ENCODE measurements around the gene CLASRP.

Gene CLASRP, protein sequence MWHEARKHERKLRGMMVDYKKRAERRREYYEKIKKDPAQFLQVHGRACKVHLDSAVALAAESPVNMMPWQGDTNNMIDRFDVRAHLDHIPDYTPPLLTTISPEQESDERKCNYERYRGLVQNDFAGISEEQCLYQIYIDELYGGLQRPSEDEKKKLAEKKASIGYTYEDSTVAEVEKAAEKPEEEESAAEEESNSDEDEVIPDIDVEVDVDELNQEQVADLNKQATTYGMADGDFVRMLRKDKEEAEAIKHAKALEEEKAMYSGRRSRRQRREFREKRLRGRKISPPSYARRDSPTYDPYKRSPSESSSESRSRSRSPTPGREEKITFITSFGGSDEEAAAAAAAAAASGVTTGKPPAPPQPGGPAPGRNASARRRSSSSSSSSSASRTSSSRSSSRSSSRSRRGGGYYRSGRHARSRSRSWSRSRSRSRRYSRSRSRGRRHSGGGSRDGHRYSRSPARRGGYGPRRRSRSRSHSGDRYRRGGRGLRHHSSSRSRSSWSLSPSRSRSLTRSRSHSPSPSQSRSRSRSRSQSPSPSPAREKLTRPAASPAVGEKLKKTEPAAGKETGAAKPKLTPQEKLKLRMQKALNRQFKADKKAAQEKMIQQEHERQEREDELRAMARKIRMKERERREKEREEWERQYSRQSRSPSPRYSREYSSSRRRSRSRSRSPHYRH
- long read RNA-seq, transcript CLASRP-201 (21 exons, 2,234 nt), result major isoform, 11 of 20 reads
- long read RNA-seq, partial matches to known transcripts, result 4 of 20 reads
- long read RNA-seq, other reads (novel, unspliced or antisense), result 4 of 20 reads

DNA sequence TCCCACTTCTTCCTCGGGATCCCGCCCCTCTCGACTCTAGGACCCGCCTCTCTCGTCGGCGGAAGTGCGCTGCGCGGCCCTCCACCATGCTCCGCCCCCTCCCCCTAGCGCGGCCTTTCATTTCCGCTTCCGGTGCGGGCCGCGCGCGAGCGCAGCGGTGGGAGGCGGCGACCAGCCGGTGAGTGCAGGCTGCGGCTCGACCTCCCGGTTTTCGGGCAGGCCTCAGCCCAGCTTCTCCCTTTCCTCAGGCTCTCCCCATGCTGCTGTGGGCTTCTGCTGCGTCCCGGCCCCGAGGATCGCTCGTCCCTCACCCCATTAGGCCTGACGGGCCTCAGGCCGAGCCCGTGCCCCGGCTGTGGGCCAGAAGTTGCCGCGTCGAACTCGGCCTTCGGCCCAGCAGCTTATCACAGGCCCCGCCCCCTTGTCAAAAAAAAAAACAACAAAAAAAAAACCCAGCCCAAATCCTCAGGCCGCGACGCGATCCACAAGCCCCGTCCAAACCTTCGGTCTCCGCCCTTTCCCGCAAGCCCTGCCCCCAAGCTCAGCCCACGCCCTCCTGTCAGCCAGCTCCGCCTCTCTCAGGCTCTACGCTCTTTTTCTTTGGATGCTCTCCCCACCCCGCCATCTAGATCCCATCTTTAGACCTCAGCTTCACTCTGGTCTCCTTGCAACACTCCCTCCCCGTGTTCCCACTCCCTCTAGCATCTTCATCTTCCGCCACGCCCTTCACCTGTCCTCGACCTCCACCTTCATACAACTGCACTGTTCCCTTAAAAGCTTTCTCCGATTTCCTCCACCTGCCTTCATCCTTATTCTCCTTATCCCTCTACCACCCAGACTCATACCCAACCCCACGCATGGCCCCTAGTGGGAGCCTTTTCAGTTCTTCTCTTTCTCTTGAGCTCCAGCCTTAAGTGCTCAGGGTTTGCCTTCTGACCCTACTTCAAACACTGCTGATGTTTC is at the start of gene CLASRP:
TSS of gene CLASRP (plus strand) at position 115 of the 963 bp plus-strand sequence. CDS start 1,168 bp downstream, outside the sequence.
- Histone ChIP-seq H3K4me3 (replicated peaks; ENCODE audit: insufficient read depth, low read length) (peak within 1 kb of the TSS; percentile 90), H3K27me3 (ENCODE audit: insufficient read depth, poor library complexity, severe bottlenecking) (no peaks in the 10 kb centered on the region), H3K27ac (replicated peaks) (peak within 1 kb of the TSS; percentile 90)
- peak; percentile 94 for TF ChIP-seq GABPA (IDR thresholded peaks at IDR 0.05; ENCODE audit: low read depth)
- peak; percentile 91 for TF ChIP-seq POLR2AphosphoS5 (IDR thresholded peaks at IDR 0.05; ENCODE audit: low read depth)
- peak; percentile 71; the same call in 1 of the 2 replicates for TF ChIP-seq SPI1 (IDR thresholded peaks at IDR 0.05; ENCODE audit: borderline replicate concordance, low read depth)
- TF ChIP-seq, protein P1, sequence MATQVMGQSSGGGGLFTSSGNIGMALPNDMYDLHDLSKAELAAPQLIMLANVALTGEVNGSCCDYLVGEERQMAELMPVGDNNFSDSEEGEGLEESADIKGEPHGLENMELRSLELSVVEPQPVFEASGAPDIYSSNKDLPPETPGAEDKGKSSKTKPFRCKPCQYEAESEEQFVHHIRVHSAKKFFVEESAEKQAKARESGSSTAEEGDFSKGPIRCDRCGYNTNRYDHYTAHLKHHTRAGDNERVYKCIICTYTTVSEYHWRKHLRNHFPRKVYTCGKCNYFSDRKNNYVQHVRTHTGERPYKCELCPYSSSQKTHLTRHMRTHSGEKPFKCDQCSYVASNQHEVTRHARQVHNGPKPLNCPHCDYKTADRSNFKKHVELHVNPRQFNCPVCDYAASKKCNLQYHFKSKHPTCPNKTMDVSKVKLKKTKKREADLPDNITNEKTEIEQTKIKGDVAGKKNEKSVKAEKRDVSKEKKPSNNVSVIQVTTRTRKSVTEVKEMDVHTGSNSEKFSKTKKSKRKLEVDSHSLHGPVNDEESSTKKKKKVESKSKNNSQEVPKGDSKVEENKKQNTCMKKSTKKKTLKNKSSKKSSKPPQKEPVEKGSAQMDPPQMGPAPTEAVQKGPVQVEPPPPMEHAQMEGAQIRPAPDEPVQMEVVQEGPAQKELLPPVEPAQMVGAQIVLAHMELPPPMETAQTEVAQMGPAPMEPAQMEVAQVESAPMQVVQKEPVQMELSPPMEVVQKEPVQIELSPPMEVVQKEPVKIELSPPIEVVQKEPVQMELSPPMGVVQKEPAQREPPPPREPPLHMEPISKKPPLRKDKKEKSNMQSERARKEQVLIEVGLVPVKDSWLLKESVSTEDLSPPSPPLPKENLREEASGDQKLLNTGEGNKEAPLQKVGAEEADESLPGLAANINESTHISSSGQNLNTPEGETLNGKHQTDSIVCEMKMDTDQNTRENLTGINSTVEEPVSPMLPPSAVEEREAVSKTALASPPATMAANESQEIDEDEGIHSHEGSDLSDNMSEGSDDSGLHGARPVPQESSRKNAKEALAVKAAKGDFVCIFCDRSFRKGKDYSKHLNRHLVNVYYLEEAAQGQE (IDR thresholded peaks at IDR 0.05; ENCODE audit: insufficient replicate concordance, low read depth), result no peak
- no peak for TF ChIP-seq CTCF (IDR thresholded peaks at IDR 0.05; ENCODE audit: insufficient read depth, low read length)
- peak; percentile 86 to 90 for DNase-seq (ENCODE audit: low read depth in 1 of 2, low spot score in 1 of 2)

- DNase-seq (ENCODE audit: low read depth in 1 of 2, low spot score in 1 of 2), result no peak
- H3K27ac ChIP-seq (replicated peaks), result no peak overlapping the region
- no peaks in the 10 kb centered on the region for H3K27me3 ChIP-seq (ENCODE audit: insufficient read depth, poor library complexity, severe bottlenecking)
- H3K4me3 ChIP-seq (replicated peaks; ENCODE audit: insufficient read depth, low read length), result no peak overlapping the region
- TF ChIP-seq GABPA (IDR thresholded peaks at IDR 0.05; ENCODE audit: low read depth), result no peak
- TF ChIP-seq, protein P1 (IDR thresholded peaks at IDR 0.05; ENCODE audit: insufficient replicate concordance, low read depth), result no peak
- TF ChIP-seq POLR2AphosphoS5 (IDR thresholded peaks at IDR 0.05; ENCODE audit: low read depth), result no peak
- TF ChIP-seq SPI1 (IDR thresholded peaks at IDR 0.05; ENCODE audit: borderline replicate concordance, low read depth), result no peak
- no peak for TF ChIP-seq CTCF (IDR thresholded peaks at IDR 0.05; ENCODE audit: insufficient read depth, low read length)
Observed at GRCh38 chr19:44990459-44990858, 48.4 kb upstream of the CLASRP start.

- no peak overlapping the region for H3K27ac ChIP-seq (replicated peaks)
- no peak for TF ChIP-seq GABPA (IDR thresholded peaks at IDR 0.05; ENCODE audit: low read depth)
- TF ChIP-seq, protein P1 (IDR thresholded peaks at IDR 0.05; ENCODE audit: insufficient replicate concordance, low read depth), result no peak
- no peak for TF ChIP-seq SPI1 (IDR thresholded peaks at IDR 0.05; ENCODE audit: borderline replicate concordance, low read depth)
- TF ChIP-seq CTCF (IDR thresholded peaks at IDR 0.05; ENCODE audit: insufficient read depth, low read length), result no peak
- TF ChIP-seq POLR2AphosphoS5 (IDR thresholded peaks at IDR 0.05; ENCODE audit: low read depth), result no peak
- H3K27me3 ChIP-seq (ENCODE audit: insufficient read depth, poor library complexity, severe bottlenecking), result no peaks in the 10 kb centered on the region
- DNase-seq (ENCODE audit: low read depth in 1 of 2, low spot score in 1 of 2), result no peak
- H3K4me3 ChIP-seq (replicated peaks; ENCODE audit: insufficient read depth, low read length), result no peak overlapping the region
Observed at GRCh38 chr19:44990966-44991365, 47.9 kb upstream of the CLASRP start.

Measured in HL-60 (cell line).